Body of pancreas (tissue), 4 donors: Measurements from ENCODE around the gene CXorf65. TPM values are rescaled to one million over a fixed set of nuclear protein-coding genes. Genes with fewer than 3 reads are reported as not detected.

Experiments
- ATAC-seq: fragments of 150-250 bp; one replicate; pipeline ENCODE4 v1.9.1; 2016
- DNase-seq, 4 donors: peaks; one replicate each; pipeline ENCODE4 v3.0.0-alpha.2; 2019
- H3K27ac ChIP-seq, 4 donors: fragments of 200-600 bp; sonication (generic); 1 replicate in 3 of 4; 2 replicates in 1 of 4; pipeline versions ENCODE4 v1.5.1 to v1.6.1; 2016 to 2019; ENCODE audit warnings: mild to moderate bottlenecking in 1 of 4, mixed read lengths in 1 of 4, moderate library complexity in 1 of 4
- H3K27me3 ChIP-seq, 2 donors: fragments of 200-600 bp; sonication (generic); one replicate each; pipeline ENCODE4 v1.6.0; 2016; ENCODE audit warnings: mild to moderate bottlenecking in 1 of 2
- H3K36me3 ChIP-seq, 2 donors: fragments of 200-600 bp; sonication (generic); replicated peaks in 1 of 2; 2 replicates each; pipeline ENCODE4 v1.5.1; 2016; ENCODE audit warnings: low read depth in 2 of 2; ENCODE audit not compliant: insufficient read depth in 1 of 2
- H3K4me1 ChIP-seq: fragments of 200-600 bp; sonication (generic); one replicate; pipeline ENCODE4 v1.6.0; 2016
- H3K4me3 ChIP-seq, 2 donors: fragments of 200-600 bp; sonication (generic); 1 replicate in 1 of 2; 2 replicates in 1 of 2; pipeline ENCODE4 v1.5.1; 2016 to 2019
- H3K9me3 ChIP-seq, 3 donors: fragments of 200-600 bp; sonication (generic); 1 replicate in 2 of 3; 2 replicates in 1 of 3; pipeline ENCODE4 v1.5.1; 2016
- CTCF ChIP-seq, 7 experiments: fragments of 450-650 bp in 4 of 7; fragments of 200-600 bp in 3 of 7; sonication (generic) in 3 of 7; IDR thresholded peaks; one replicate each; pipeline ENCODE4 v1.5.1; 2016 to 2019; ENCODE audit warnings: antibody characterized with exemption in 7 of 7
- POLR2A ChIP-seq, 3 donors: fragments of 450-650 bp; IDR thresholded peaks; one replicate each; pipeline ENCODE4 v1.6.1; 2016; ENCODE audit warnings: antibody characterized with exemption in 3 of 3, mild to moderate bottlenecking in 2 of 3
- WGBS, 2 donors: methylation state at CpG; one replicate each; pipeline ENCODE4 v1.1.5; 2017; 5-methylcytosine and 5-hydroxymethylcytosine counted together
- intact Hi-C: fragments of 100-400 bp; cut with DNase I; formaldehyde crosslinking; loops from one replicate; pipeline ENCODE4 v1.15.1; 2023
- total RNA-seq, 2 donors: library from RNA; depleted of rRNA; stranded (reverse); fragments of >200 nt; gene quantifications; one replicate each; pipeline ENCODE4 v1.1.0, GENCODE V29; 2016

The CXorf65 gene
- total RNA-seq, 2 donors from 2014 or later = not detected

DNA sequence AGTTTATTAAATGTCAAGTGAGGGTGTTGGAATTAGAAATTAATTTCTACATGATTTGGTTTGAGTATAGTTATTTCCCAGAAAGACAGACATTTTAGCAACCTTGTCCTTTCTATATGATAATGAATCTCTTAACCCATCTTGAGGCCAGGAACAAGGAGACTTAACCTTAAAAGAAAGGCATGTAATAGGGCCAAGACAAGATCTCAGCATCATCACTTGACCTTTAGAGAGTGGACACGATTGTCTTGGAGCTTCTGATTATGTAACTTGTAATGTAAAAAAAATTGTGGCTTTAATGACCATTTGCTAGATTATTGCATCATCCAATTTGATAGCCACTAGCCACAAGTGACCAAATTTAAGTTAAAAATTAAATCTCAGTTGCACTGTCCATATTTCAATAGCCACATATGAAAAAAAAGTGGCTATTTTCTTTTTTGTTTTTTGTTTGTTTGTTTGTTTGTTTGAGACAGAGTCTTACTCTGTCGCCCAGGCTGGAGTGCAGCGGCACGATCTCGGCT is 24.4 kb downstream of the CXorf65 start:
- intact Hi-C loops = no loop called here
- DNase-seq = no peak
- no peak overlapping the region for H3K27ac ChIP-seq
- no peak for TF ChIP-seq CTCF (IDR thresholded peaks at IDR 0.05)
- TF ChIP-seq POLR2A (IDR thresholded peaks at IDR 0.05) = no peak
- H3K9me3 ChIP-seq = no peaks in the 10 kb centered on the region
- H3K27me3 ChIP-seq = no peaks in the 10 kb centered on the region
- WGBS, 2 donors = 76 to 77% methylated on average over 4 to 5 of the region's 5 CpGs
- H3K4me3 ChIP-seq = no peak overlapping the region
- no peak for ATAC-seq
- no peaks in the 10 kb centered on the region for H3K36me3 ChIP-seq
- H3K4me1 ChIP-seq = no peaks in the 10 kb centered on the region

DNA sequence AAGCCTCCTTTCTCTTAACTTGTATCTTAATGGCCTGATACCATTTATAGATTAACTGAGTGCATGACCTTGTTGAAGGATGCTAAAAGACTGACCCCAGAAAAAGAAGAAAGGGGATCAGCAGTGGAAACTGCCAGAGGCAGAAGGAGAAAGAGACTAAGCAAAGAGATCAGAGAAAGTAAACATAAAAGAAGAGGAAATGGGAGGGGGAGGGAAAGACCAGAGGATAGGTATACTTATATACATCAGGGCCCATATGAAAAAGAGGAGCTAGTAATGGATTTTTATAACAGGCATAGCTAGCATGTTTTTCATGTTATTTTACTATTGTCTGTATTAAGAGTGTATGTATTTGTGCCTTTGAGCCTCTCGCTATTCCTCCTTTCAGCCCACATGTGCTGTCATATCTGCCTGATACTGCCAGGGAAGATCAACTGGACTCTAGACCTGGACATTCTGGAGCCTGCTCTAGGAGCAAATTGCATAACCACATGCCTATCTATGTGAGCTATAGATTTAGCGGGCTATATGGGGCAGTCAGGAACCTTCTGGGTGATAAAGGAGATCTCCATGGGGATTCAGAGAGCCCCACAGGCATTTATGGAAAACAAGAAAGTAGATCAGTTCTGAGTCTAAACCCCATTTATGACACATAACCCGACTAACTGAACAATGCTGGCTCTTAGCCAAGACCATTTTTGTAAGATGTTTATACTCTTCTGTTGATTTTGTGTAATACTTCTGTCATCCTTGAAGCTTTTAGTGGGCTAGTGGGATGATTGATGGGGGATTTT is 25.0 kb downstream of the CXorf65 start:
- Histone ChIP-seq H3K27ac (no peak overlapping the region), H3K4me3 (no peak overlapping the region), H3K9me3 (no peaks in the 10 kb centered on the region), H3K27me3 (no peaks in the 10 kb centered on the region), H3K36me3 (no peaks in the 10 kb centered on the region), H3K4me1 (no peaks in the 10 kb centered on the region)
- no peak for TF ChIP-seq POLR2A (IDR thresholded peaks at IDR 0.05)
- no peak for TF ChIP-seq CTCF (IDR thresholded peaks at IDR 0.05)
- ATAC-seq (no peak), DNase-seq (no peak)
- intact Hi-C loops = no loop called here
- 36 to 38% methylated on average over 3 of the region's 3 CpGs for WGBS, 2 donors

GRCh38 chrX:71070531-71070930 is 36.0 kb downstream of the CXorf65 start:
- Histone ChIP-seq H3K27me3 (no peaks in the 10 kb centered on the region), H3K4me1 (peaks cover 8% of the 10 kb centered on the region), H3K9me3 (no peaks in the 10 kb centered on the region), H3K36me3 (no peaks in the 10 kb centered on the region), H3K27ac (no peak overlapping the region), H3K4me3 (no peak overlapping the region)
- intact Hi-C loops = no loop called here
- WGBS, 2 donors = 44 to 60% methylated on average over 5 of the region's 5 CpGs
- DNase-seq (no peak), ATAC-seq (no peak)
- TF ChIP-seq CTCF (IDR thresholded peaks at IDR 0.05) (no peak), POLR2A (IDR thresholded peaks at IDR 0.05) (no peak)

GRCh38 chrX:71068044-71068918 is 38.3 kb downstream of the CXorf65 start, which contains the start of gene SNX12:
SNX12 (minus strand) TSS chrX:71068334; CDS start chrX:71068306, 28 bp downstream.
- H3K36me3 ChIP-seq = no peaks in the 10 kb centered on the region
- WGBS, 2 donors = 0 to 1% methylated on average over 9 to 32 of the region's 73 CpGs
- intact Hi-C loops = loop anchor here (10.0 kb wide), 1 partner anchor 63 kb away; no protein-coding TSS in a partner anchor
- ATAC-seq = peak; percentile 99
- H3K9me3 ChIP-seq = no peaks in the 10 kb centered on the region
- H3K4me3 ChIP-seq = peak within 1 kb of the TSS; percentile 41 to 60
- DNase-seq = peak; percentile 90 to 95 (median 94)
- H3K27ac ChIP-seq = peak within 1 kb of the TSS; percentile 11 to 89 (median 73)
- peaks cover 8% of the 10 kb centered on the region for H3K4me1 ChIP-seq
- peak in 2 of 3 donors; percentile 63 to 64 for TF ChIP-seq POLR2A (IDR thresholded peaks at IDR 0.05)
- TF ChIP-seq CTCF (IDR thresholded peaks at IDR 0.05) = peak in 4 of 7 experiments; percentile 72 to 98 (median 86)
- H3K27me3 ChIP-seq = no peaks in the 10 kb centered on the region
